HG03066 (cell line): ENCODE data around the gene BMP6.
"Not testable (repeated sequence)": the region's sequence is repeated elsewhere in the genome, so short reads cannot be mapped to it uniquely, and the experiment has no call there.

ENCODE experiments used
- ATAC-seq: cut with Tn5 transposase; IDR thresholded peaks from one replicate; pipeline ENCODE4 v1.9.1; 2021; ENCODE audit warnings: low read depth; ENCODE audit not compliant: unreplicated experiment

BMP6 gene

DNA sequence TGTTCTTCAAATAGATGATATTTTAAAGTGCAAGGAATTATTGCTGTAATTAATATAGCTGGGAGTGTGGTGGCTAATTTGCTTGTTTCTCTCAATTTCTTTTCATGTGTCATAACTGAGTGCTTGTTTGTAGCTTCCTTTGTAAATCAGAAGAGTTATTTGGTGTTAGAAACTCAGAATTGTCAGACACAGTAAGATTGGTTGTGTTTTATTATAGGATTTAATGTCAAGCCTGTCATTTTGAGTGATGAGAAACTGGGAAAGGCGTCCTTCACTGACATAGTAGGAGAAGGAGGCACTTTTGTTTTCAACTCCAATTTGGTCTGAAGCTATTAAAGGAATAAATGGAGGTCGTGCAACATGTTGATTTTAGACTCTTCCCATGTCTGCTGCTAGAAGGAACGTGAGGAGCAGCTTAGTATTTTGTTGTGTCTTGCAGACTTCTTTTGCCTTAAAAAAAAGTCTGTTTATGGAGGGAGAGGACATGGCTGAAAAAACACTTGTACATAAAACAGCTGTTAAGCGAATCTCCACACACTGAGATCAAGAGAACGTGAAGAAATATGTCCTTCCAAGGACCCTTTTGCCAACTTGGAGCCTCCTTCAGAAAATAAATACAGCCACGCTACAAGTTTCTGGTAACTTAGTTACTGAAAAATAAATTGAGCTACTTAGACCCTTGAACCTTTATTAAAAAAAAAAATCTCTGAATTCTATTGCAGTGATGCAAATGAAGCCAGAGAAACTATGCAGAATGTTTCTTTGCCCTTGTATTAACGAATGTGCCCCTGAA lies 59.5 kb downstream of the BMP6 start:
- no peak for ATAC-seq

DNA sequence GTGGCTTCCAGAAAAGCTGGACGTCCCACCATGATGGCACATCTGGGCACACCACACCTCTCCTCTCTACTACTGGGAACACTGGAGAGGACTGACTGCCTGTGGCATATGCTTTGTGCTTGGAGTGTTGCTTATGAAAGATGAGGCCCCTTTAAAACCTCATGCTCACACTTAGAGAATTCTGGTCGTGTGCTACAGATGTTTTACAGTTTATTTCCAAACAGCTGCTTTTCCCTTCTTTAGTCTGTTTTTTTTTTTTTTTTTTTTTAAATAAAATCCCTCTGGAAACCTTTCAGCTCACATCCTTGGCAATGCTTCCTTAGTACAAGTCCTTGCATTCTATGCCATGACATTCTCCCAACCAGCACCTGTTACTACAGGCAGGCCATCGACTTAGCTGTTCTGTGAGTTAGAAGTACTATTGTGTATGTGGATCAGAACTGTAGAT lies 60.3 kb downstream of the BMP6 start:
- no peak for ATAC-seq

DNA sequence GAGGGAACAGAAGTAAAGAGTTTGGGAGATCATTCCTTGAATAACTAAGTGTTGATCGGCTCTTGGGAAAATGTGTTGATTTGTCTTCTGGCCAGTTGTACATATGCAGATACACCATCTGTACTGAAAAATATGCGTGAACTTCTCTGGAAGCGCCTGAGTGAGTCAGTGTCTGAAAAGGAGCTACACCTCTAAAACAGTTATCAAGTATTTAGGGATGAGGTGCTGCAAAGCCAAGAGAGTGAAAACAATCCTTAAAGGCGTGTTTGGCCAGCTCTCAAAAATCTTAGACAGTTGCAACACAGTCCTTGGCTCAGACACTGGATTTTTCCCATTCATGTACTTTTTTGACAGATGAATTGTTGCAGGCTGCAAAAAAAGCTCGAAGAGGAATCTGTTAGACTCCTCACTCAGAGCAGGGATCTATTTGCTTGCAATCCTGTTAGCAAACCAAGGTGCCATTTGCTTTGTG lies 61.3 kb downstream of the BMP6 start:
- no peak for ATAC-seq

DNA sequence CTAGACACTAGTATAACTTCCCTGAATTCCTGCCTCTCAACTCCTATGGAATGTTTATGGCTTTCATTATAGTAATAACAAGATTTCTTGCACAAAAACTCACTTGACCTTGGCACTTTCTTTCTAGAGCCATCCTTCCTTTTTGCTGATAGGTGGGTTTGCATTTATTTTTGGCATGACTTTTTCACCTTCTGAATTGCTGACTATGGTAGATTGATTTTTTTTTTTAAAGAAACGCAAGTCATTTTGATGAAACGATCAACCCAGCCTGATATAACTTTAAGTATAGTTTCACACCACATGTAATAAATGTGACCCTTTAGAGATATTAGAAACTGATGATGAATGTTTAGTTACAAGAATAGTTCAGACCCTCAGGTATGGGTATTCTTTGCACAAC lies 61.8 kb downstream of the BMP6 start:
- ATAC-seq, result no peak

- no peak for ATAC-seq
Measured at GRCh38 chr6:7794509-7794908, 68.6 kb downstream of the BMP6 start.

DNA sequence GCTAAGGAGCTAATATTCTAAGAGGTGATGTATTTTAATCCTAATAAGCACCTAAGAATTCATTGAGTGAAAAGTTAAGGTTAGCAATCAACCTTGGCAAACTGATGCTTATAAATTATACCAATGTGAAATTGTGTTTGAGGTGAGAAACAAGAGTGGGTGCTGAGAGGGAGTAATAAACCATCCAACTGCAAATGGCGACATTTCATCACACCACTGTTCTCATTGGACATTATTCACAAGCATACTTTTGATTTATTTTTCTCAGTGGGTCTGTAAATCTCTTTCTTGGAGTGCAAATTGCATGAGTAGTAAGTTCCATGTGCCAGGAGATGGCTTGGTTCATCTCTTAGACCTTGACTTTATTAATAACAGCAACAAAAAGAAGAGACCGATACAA lies 71.5 kb downstream of the BMP6 start:
- no peak for ATAC-seq

DNA sequence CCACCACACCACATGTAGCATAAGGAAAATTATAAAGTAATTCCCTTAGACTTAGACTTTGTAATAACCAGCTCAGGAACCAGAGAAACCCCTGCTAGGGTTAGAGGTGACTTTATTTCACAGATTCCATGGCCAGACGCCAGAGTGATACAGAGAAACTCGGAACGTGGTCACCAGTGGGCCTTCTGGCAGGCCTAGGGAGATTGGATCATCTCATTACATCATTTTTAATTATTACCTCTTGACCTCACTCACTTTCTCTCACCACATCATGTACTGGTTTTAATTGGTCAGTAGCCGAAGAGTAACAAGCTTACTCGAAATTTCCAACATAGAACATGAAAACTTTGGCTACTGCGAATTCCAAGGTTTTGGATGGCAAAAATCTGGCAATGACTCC lies 72.9 kb downstream of the BMP6 start:
- no peak for ATAC-seq

GRCh38 chr6:7802662-7803061 lies 76.8 kb downstream of the BMP6 start:
- ATAC-seq, result no peak

GRCh38 chr6:7803214-7803613 lies 77.3 kb downstream of the BMP6 start:
- no peak for ATAC-seq

GRCh38 chr6:7805078-7805849 lies 79.4 kb downstream of the BMP6 start:
- no peak for ATAC-seq

DNA sequence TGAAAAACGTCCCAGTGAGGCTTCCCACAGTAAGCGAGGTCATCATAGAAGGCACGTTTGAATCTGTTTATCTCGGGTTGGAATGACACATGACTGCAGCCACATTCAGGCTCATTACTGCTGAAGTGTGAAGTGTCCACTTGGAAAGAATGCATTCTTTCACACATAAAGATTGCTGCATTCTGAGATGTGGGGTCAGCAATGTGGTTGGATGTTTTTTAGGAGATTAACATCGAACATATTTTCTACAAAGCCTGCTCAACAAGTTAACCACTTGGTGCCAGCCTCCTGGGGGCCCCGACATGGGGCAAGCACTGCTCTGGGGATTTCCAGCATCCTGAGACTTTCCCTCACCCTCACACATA lies 79.9 kb downstream of the BMP6 start:
- ATAC-seq, result no peak

DNA sequence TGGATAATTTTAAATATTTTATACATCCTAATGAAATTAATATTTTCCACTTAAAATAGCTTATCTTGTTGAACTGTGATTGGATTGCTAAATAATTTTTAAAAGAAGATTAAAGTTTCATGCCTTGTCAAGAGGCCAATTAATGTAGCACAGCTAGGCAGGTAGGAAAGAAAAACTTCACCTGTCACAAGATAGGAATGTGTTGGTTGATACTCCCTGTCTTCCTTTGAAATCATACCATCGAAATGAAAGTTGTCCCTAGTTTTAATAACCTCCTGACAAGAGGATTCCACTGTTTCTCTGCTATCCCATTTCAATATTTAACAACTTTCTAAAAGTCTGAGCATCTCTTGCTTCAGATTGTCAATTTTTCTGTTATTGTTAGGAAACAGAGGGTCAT lies 80.8 kb downstream of the BMP6 start:
- ATAC-seq, result no peak

- ATAC-seq, result no peak
Measured at GRCh38 chr6:7809346-7809745, 83.4 kb downstream of the BMP6 start.

DNA sequence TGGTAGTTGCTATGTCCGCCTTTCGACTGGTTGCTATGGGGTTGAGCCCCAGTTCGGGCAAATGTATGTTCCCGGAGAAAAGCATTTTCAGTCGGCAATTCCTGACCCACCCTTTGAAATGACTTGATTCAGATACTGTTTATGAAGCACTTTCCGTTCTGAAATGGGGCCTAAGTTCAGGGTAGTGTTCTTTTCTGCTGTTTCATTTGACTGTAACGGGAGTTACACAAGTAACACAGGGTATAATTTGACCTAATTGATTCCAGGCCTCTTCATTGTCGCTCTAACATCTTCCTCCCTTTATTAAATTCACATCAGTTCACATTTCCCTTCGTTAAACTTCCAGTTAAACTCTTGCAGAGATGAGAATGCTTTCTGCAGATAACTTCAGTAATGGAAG lies 85.5 kb downstream of the BMP6 start:
- no peak for ATAC-seq

DNA sequence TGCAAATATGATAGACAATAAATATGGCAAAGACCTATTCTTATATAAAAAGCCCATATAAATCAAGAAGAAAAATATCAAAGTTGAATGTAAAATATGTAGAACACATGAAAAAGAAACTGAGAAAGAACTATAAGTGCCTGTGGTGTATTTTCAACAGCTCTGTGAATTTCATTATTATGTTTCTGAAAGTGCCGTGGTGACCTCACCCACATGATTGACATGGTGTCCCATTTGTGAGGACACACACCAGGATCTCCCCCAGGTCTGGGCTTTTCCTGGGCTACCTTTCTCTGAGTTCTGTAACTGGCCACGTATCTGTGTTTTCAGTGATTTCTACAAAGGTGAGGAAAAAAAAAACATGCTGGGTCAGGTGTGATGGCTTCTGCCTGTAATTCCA lies 86.7 kb downstream of the BMP6 start:
- no peak for ATAC-seq

DNA sequence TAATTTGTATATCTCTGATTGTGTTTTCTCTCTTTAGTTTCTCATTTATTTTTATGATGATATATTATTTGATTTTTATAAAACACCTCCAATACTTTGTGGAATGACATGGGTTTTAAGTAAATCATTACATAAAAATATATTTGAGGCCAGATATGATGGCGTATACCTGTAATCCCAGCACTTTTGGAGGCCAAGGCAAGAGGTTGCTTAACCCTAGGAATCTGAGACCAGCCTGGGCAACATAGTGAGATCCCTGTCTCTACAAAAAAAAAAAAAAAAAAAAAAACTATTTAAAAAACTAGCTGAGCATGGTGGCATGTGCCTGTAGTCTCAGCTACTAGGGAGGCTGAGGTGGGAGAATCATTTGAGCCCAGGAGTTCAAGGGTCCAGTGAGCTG lies 87.3 kb downstream of the BMP6 start:
- ATAC-seq, result no peak

DNA sequence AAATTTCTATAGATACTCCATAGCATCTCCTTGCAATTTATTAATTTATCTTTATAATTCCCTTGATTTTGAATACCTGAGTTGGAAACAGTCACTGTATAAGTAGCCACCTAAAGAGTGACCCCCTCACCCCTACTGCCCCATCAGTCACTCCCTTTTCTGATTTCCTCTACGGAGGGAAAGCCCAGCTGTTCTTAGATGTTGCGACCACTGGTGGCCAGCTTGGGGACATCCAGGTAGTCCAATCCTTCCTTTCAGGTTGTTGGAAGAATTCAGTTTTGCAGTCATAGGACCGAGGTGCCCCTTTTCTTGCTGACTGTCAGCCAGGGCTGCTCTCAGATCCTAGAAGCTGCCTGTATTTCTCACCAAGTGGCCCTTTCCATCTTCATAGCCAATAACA lies 87.8 kb downstream of the BMP6 start:
- ATAC-seq, result no peak

- ATAC-seq, result no peak
Measured at GRCh38 chr6:7815716-7816115, 89.8 kb downstream of the BMP6 start.

DNA sequence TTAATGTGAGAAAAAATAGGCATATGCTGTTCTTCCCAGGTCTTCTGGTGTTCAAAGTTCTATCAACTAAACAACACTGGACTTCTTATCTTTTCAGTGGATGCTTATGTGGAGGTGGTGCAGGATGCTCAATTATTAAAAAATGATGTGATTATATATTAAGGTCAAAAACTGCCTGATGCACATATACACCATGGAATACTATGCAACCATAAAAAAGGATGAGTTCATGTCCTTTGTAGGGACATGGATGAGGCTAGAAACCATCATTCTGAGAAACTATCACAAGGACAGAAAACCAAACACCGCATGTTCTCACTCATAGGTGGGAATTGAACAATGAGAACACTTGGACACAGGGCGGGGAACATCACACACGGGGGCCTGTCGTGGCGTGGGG lies 91.3 kb downstream of the BMP6 start:
- not testable (repeated sequence) for ATAC-seq

GRCh38 chr6:7818257-7819214 lies 92.6 kb downstream of the BMP6 start:
- no peak for ATAC-seq
